Measurements from ENCODE around the gene KCTD10.

The KCTD10 gene

GRCh38 chr12:109473006-109473405, 4.1 kb downstream of the KCTD10 start:
- DNase-seq (ENCODE audit: low read depth), result no peak

GRCh38 chr12:109469517-109469916, 7.6 kb downstream of the KCTD10 start:
- no peak for DNase-seq (ENCODE audit: low read depth)

- no peak for DNase-seq (ENCODE audit: low read depth)
Observed at GRCh38 chr12:109467978-109468676, 9.0 kb downstream of the KCTD10 start.

GRCh38 chr12:109466821-109467220, 10.3 kb downstream of the KCTD10 start:
- no peak for DNase-seq (ENCODE audit: low read depth)

- DNase-seq (ENCODE audit: low read depth), result no peak
Observed at GRCh38 chr12:109466305-109466704, 10.8 kb downstream of the KCTD10 start.

- DNase-seq (ENCODE audit: low read depth), result peak; percentile 37
Observed at GRCh38 chr12:109464642-109465351, 12.3 kb downstream of the KCTD10 start.

GRCh38 chr12:109463756-109464155, 13.3 kb downstream of the KCTD10 start:
- DNase-seq (ENCODE audit: low read depth), result no peak

GRCh38 chr12:109462868-109463692, 14.0 kb downstream of the KCTD10 start:
- peak; percentile 99 for DNase-seq (ENCODE audit: low read depth)

- peak; percentile 98 for DNase-seq (ENCODE audit: low read depth)
Observed at GRCh38 chr12:109461846-109462756, 15.0 kb downstream of the KCTD10 start.

GRCh38 chr12:109461049-109461845, 15.9 kb downstream of the KCTD10 start:
- DNase-seq (ENCODE audit: low read depth), result peak; percentile 62

GRCh38 chr12:109460538-109460937, 16.6 kb downstream of the KCTD10 start:
- no peak for DNase-seq (ENCODE audit: low read depth)

- DNase-seq (ENCODE audit: low read depth), result peak; percentile 57
Observed at GRCh38 chr12:109459247-109459646, 17.9 kb downstream of the KCTD10 start.

GRCh38 chr12:109458771-109459208, 18.3 kb downstream of the KCTD10 start:
- peak; percentile 63 for DNase-seq (ENCODE audit: low read depth)

GRCh38 chr12:109458086-109458485, 19.0 kb downstream of the KCTD10 start:
- DNase-seq (ENCODE audit: low read depth), result peak; percentile 64

- no peak for DNase-seq (ENCODE audit: low read depth)
Observed at GRCh38 chr12:109455706-109456105, 21.4 kb downstream of the KCTD10 start.

GRCh38 chr12:109452489-109452888, 24.6 kb downstream of the KCTD10 start:
- DNase-seq (ENCODE audit: low read depth), result no peak

GRCh38 chr12:109451400-109451799, 25.7 kb downstream of the KCTD10 start:
- no peak for DNase-seq (ENCODE audit: low read depth)

GRCh38 chr12:109450980-109451379, 26.1 kb downstream of the KCTD10 start:
- DNase-seq (ENCODE audit: low read depth), result no peak

- DNase-seq (ENCODE audit: low read depth), result no peak
Observed at GRCh38 chr12:109449845-109450532, 27.1 kb downstream of the KCTD10 start.
